Cardiac septum (tissue), 1 donor: ENCODE results near the gene ACTG1. TPM values are rescaled to one million over a fixed set of nuclear protein-coding genes. Genes with fewer than 3 reads are reported as not detected.

Source experiments
- DNase-seq: peaks from one replicate; pipeline ENCODE4 v3.0.0-alpha.2; 2020; ENCODE audit warnings: low spot score
- intact Hi-C: fragments of 100-400 bp; cut with DNase I; formaldehyde crosslinking; loops from one replicate; pipeline ENCODE4 v1.14.0; 2022
- total RNA-seq: library from RNA; stranded (reverse); fragmentation: NEBNext Ultra II Directional; extraction: Animal tissue kit (Norgen Biotek cat#: 25700); gene quantifications from one replicate; pipeline ENCODE4 v1.2.1, GENCODE V29; 2021
- donor health status: DM: no; HTN: no; CAD: no.

The ACTG1 gene
- total RNA-seq, 1 donor from 2014 or later = 634 TPM

- intact Hi-C loops = no loop called here
- no peak for DNase-seq
These were observed 34.5 kb upstream of the ACTG1 start for GRCh38 chr17:81546906-81547613.

- DNase-seq = no peak
- intact Hi-C loops = no loop called here
These were observed 32.8 kb upstream of the ACTG1 start for GRCh38 chr17:81545160-81545949.

- peak; percentile 73 for DNase-seq
- intact Hi-C loops = no loop called here
These were observed 31.8 kb upstream of the ACTG1 start for GRCh38 chr17:81544281-81544974.

- DNase-seq = no peak
These were observed 31.2 kb upstream of the ACTG1 start for GRCh38 chr17:81543756-81544155.

GRCh38 chr17:81543339-81543675, 30.7 kb upstream of the ACTG1 start:
- intact Hi-C loops = no loop called here

More at GRCh38 chr17:81543756-81544155, 31.2 kb upstream of the ACTG1 start:
- intact Hi-C loops = no loop called here

GRCh38 chr17:81542431-81543338, 30.1 kb upstream of the ACTG1 start:
- intact Hi-C loops = no loop called here
- peak; percentile 63 for DNase-seq

More at GRCh38 chr17:81543339-81543675, 30.7 kb upstream of the ACTG1 start:
- peak; percentile 73 for DNase-seq

GRCh38 chr17:81541123-81541522, 28.5 kb upstream of the ACTG1 start:
- intact Hi-C loops = no loop called here

GRCh38 chr17:81540676-81541027, 28.1 kb upstream of the ACTG1 start:
- intact Hi-C loops = no loop called here
- DNase-seq = no peak

More at GRCh38 chr17:81541123-81541522, 28.5 kb upstream of the ACTG1 start:
- DNase-seq = no peak

GRCh38 chr17:81539961-81540675, 27.5 kb upstream of the ACTG1 start:
- DNase-seq = no peak
- intact Hi-C loops = loop anchor here (5.0 kb wide), 1 partner anchor 288 kb away; no protein-coding TSS in a partner anchor

GRCh38 chr17:81539571-81539900, 26.9 kb upstream of the ACTG1 start:
- DNase-seq = no peak
- intact Hi-C loops = loop anchor here (5.0 kb wide), 1 partner anchor 287 kb away; no protein-coding TSS in a partner anchor

- no peak for DNase-seq
These were observed 26.3 kb upstream of the ACTG1 start for GRCh38 chr17:81538651-81539570.

GRCh38 chr17:81537856-81538555, 25.4 kb upstream of the ACTG1 start:
- intact Hi-C loops = loop anchor here (5.0 kb wide), 1 partner anchor 286 kb away; no protein-coding TSS in a partner anchor
- no peak for DNase-seq

More at GRCh38 chr17:81538651-81539570, 26.3 kb upstream of the ACTG1 start:
- intact Hi-C loops = loop anchor here (5.0 kb wide), 1 partner anchor 287 kb away; no protein-coding TSS in a partner anchor

GRCh38 chr17:81537343-81537855, 24.8 kb upstream of the ACTG1 start:
- DNase-seq = no peak
- intact Hi-C loops = loop anchor here (5.0 kb wide), 1 partner anchor 285 kb away; no protein-coding TSS in a partner anchor

- DNase-seq = no peak
- intact Hi-C loops = loop anchor here (5.0 kb wide), 1 partner anchor 284 kb away; no protein-coding TSS in a partner anchor
These were observed 24.0 kb upstream of the ACTG1 start for GRCh38 chr17:81536299-81537290.
